Measurements from ENCODE around the gene OTUD7B. TPM values are rescaled to one million over a fixed set of nuclear protein-coding genes. Genes with fewer than 3 reads are reported as not detected.

Gene OTUD7B
- total and polyA plus RNA-seq, 9 of the 15 experiments (the other 6 are each of a cell fraction or from before 2014, with no cell fraction given): 0.96 to 18.8 (median 7.4) TPM

- TF ChIP-seq ZBTB26 (CRISPR knock-in tag; IDR thresholded peaks at IDR 0.05) (no peak), POLR2G (IDR thresholded peaks at IDR 0.05; ENCODE audit: low read depth, low read length) (peak; percentile 96), PPARD (CRISPR knock-in tag; IDR thresholded peaks at IDR 0.05) (no peak), HMGXB4 (CRISPR knock-in tag; IDR thresholded peaks at IDR 0.05) (no peak), ARID3B (CRISPR knock-in tag; IDR thresholded peaks at IDR 0.05; ENCODE audit: borderline replicate concordance) (no peak), HDAC1 (IDR thresholded peaks at IDR 0.05) (no peak; a peak in 1 of 4 replicates), RREB1 (CRISPR knock-in tag; IDR thresholded peaks at IDR 0.05) (no peak), ZNF444 (CRISPR knock-in tag; IDR thresholded peaks at IDR 0.05) (no peak), SMAD2 (IDR thresholded peaks at IDR 0.05; ENCODE audit: low read depth, low read length) (no peak), KDM1A (IDR thresholded peaks at IDR 0.05) (no peak), JUND (IDR thresholded peaks at IDR 0.05; ENCODE audit: borderline replicate concordance, low read depth, low read length) (peak; percentile 51; the same call in 1 of the 2 replicates), JUND (tag; IDR thresholded peaks at IDR 0.05; ENCODE audit: borderline replicate concordance, low read depth, low read length) (peak; percentile 37; the same call in 1 of the 3 replicates), BRD4 (IDR thresholded peaks at IDR 0.05) (no peak), ZNF316 (IDR thresholded peaks at IDR 0.05) (no peak), ZNF133 (CRISPR knock-in tag; IDR thresholded peaks at IDR 0.05) (no peak)
These were observed at the start of gene OTUD7B (continued) for GRCh38 chr1:150010393-150011115.

Measured in K562 (cell line).